ENCODE results near the gene CD274. TPM values are rescaled to one million over a fixed set of nuclear protein-coding genes. Genes with fewer than 3 reads are reported as not detected.
"Not testable (repeated sequence)": the region's sequence is repeated elsewhere in the genome, so short reads cannot be mapped to it uniquely, and the experiment has no call there.

CD274 gene
- total RNA-seq, 2 donors from 2014 or later: 1.7 to 3.2 TPM

GRCh38 chr9:5488221-5489008 lies 38.1 kb downstream of the CD274 start:
- DNase-seq (no peak), ATAC-seq (no peak)
- intact Hi-C loops (cut with DNase I, micrococcal nuclease): no loop called here

GRCh38 chr9:5489630-5490490 lies 39.5 kb downstream of the CD274 start:
- intact Hi-C loops (cut with DNase I, micrococcal nuclease): no loop called here
- no peak for DNase-seq
- no peak for ATAC-seq

GRCh38 chr9:5492965-5493678 lies 42.8 kb downstream of the CD274 start:
- ATAC-seq: no peak

GRCh38 chr9:5493679-5494511 lies 43.6 kb downstream of the CD274 start:
- DNase-seq: peak; percentile 16 to 50
- intact Hi-C loops (cut with DNase I, micrococcal nuclease): no loop called here
- no peak for ATAC-seq

More at GRCh38 chr9:5492965-5493678, 42.8 kb downstream of the CD274 start:
- DNase-seq: no peak
- intact Hi-C loops (cut with DNase I, micrococcal nuclease): no loop called here

- intact Hi-C loops (cut with DNase I, micrococcal nuclease): not testable (repeated sequence)
These were observed 44.4 kb downstream of the CD274 start for GRCh38 chr9:5494765-5495164.

GRCh38 chr9:5499157-5499556 lies 48.8 kb downstream of the CD274 start:
- intact Hi-C loops (cut with DNase I, micrococcal nuclease): loop anchor here in 1 of 2 donors (2.0 kb wide), 1 partner anchor 52 kb away; no protein-coding TSS in a partner anchor
- DNase-seq: no peak
- no peak for ATAC-seq

More at GRCh38 chr9:5494765-5495164, 44.4 kb downstream of the CD274 start:
- not testable (repeated sequence) for DNase-seq, ATAC-seq

- ATAC-seq (no peak), DNase-seq (no peak)
- intact Hi-C loops (cut with DNase I, micrococcal nuclease): loop anchor here in 1 of 2 donors (2.0 kb wide), 1 partner anchor 51 kb away; no protein-coding TSS in a partner anchor
These were observed 49.6 kb downstream of the CD274 start for GRCh38 chr9:5499889-5500398.

GRCh38 chr9:5500441-5501235 lies 50.3 kb downstream of the CD274 start:
- DNase-seq: no peak
- ATAC-seq: no peak
- intact Hi-C loops (cut with DNase I, micrococcal nuclease): no loop called here

GRCh38 chr9:5502553-5502952 lies 52.2 kb downstream of the CD274 start:
- no peak for DNase-seq
- no peak for ATAC-seq
- intact Hi-C loops (cut with DNase I, micrococcal nuclease): no loop called here

- DNase-seq: no peak
- intact Hi-C loops (cut with DNase I, micrococcal nuclease): no loop called here
- no peak for ATAC-seq
These were observed 59.2 kb downstream of the CD274 start for GRCh38 chr9:5509573-5509972.

GRCh38 chr9:5510360-5510931 lies 60.1 kb downstream of the CD274 start, which contains the start of gene PDCD1LG2:
Gene PDCD1LG2 (plus strand): TSS chr9:5510531. CDS start chr9:5522547, 12,016 bp downstream.
- no peak for DNase-seq
- intact Hi-C loops (cut with DNase I, micrococcal nuclease): no loop called here
- ATAC-seq: no peak

GRCh38 chr9:5510989-5511388 lies 60.6 kb downstream of the CD274 start:
- DNase-seq (no peak), ATAC-seq (no peak)
- intact Hi-C loops (cut with DNase I, micrococcal nuclease): no loop called here

- no peak for DNase-seq
- intact Hi-C loops (cut with DNase I, micrococcal nuclease): no loop called here
These were observed 61.1 kb downstream of the CD274 start for GRCh38 chr9:5511476-5511875.

GRCh38 chr9:5511935-5512580 lies 61.7 kb downstream of the CD274 start:
- ATAC-seq: no peak
- intact Hi-C loops (cut with DNase I, micrococcal nuclease): no loop called here

More at GRCh38 chr9:5511476-5511875, 61.1 kb downstream of the CD274 start:
- no peak for ATAC-seq

GRCh38 chr9:5512658-5513452 lies 62.5 kb downstream of the CD274 start:
- intact Hi-C loops (cut with DNase I, micrococcal nuclease): no loop called here
- ATAC-seq (no peak), DNase-seq (no peak)

More at GRCh38 chr9:5511935-5512580, 61.7 kb downstream of the CD274 start:
- no peak for DNase-seq

Measured in left colon (tissue), 2 donors.